ENCODE measurements around the gene COX14.

DNA sequence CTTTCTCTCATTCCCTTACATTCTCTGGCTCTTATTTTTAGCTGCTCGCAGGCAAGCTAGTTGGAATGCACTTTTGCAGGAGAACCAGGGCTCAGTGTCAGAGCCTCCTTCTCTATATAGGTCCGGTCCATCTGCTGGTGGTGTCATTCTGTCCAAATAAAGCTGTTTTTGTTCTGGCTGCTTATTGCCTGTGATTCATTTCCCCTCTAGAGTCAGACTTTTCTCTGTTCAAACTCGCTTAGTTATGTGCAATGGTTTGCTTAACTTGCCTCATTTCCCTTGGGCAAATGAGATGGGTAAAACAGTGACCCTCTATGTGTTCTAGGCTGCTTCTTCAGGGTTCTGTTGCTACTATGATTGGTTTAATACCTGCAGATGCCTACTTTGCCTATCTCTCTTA, 24.0 kb upstream of the COX14 start:
- TF ChIP-seq, protein P1, sequence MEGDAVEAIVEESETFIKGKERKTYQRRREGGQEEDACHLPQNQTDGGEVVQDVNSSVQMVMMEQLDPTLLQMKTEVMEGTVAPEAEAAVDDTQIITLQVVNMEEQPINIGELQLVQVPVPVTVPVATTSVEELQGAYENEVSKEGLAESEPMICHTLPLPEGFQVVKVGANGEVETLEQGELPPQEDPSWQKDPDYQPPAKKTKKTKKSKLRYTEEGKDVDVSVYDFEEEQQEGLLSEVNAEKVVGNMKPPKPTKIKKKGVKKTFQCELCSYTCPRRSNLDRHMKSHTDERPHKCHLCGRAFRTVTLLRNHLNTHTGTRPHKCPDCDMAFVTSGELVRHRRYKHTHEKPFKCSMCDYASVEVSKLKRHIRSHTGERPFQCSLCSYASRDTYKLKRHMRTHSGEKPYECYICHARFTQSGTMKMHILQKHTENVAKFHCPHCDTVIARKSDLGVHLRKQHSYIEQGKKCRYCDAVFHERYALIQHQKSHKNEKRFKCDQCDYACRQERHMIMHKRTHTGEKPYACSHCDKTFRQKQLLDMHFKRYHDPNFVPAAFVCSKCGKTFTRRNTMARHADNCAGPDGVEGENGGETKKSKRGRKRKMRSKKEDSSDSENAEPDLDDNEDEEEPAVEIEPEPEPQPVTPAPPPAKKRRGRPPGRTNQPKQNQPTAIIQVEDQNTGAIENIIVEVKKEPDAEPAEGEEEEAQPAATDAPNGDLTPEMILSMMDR (conservative IDR thresholded peaks at IDR 0.05; ENCODE audit: low read length) = no peak
- no peak for TF ChIP-seq EZH2phosphoT487 (IDR thresholded peaks at IDR 0.05; ENCODE audit: borderline replicate concordance)
